ENCODE measurements around the gene LNPEP.

Gene LNPEP

GRCh38 chr5:96963267-96963666, 27.4 kb downstream of the LNPEP start:
- DNase-seq: no peak

GRCh38 chr5:96966801-96967200, 30.9 kb downstream of the LNPEP start:
- no peak for DNase-seq

- DNase-seq: no peak
These were observed 31.5 kb downstream of the LNPEP start for GRCh38 chr5:96967400-96967799.

- no peak for DNase-seq
These were observed 32.2 kb downstream of the LNPEP start for GRCh38 chr5:96968074-96968473.

GRCh38 chr5:96968614-96969013, 32.7 kb downstream of the LNPEP start:
- DNase-seq: no peak

GRCh38 chr5:96969366-96969765, 33.5 kb downstream of the LNPEP start:
- DNase-seq: no peak

- DNase-seq: no peak
These were observed 36.9 kb downstream of the LNPEP start for GRCh38 chr5:96972599-96973334.

GRCh38 chr5:96973532-96974401, 37.9 kb downstream of the LNPEP start:
- DNase-seq: no peak

GRCh38 chr5:96975656-96976055, 39.8 kb downstream of the LNPEP start:
- no peak for DNase-seq

GRCh38 chr5:96977228-96977627, 41.3 kb downstream of the LNPEP start:
- DNase-seq: no peak

- DNase-seq: no peak
These were observed 43.1 kb downstream of the LNPEP start for GRCh38 chr5:96978812-96979449.

GRCh38 chr5:96984506-96985192, 48.8 kb downstream of the LNPEP start:
- DNase-seq: no peak

- DNase-seq: no peak
These were observed 50.6 kb downstream of the LNPEP start for GRCh38 chr5:96986450-96986849.

- DNase-seq: no peak
These were observed 54.2 kb downstream of the LNPEP start for GRCh38 chr5:96990102-96990501.

GRCh38 chr5:96991708-96992107, 55.8 kb downstream of the LNPEP start:
- DNase-seq: no peak

GRCh38 chr5:96993760-96994159, 57.9 kb downstream of the LNPEP start:
- no peak for DNase-seq

GRCh38 chr5:96994493-96994892, 58.6 kb downstream of the LNPEP start:
- no peak for DNase-seq

GRCh38 chr5:96995419-96995818, 59.5 kb downstream of the LNPEP start:
- no peak for DNase-seq

- DNase-seq: peak; percentile 27
These were observed 61.5 kb downstream of the LNPEP start for GRCh38 chr5:96997265-96997859.

GRCh38 chr5:96999856-97000255, 64.0 kb downstream of the LNPEP start:
- DNase-seq: no peak

- DNase-seq: no peak
These were observed 64.5 kb downstream of the LNPEP start for GRCh38 chr5:97000391-97000790.

GRCh38 chr5:97002983-97003382, 67.1 kb downstream of the LNPEP start:
- no peak for DNase-seq

Data from SHP77 treated with DMSO at 0.1 percent for 48 hours (cell line).